Transverse colon (tissue), 4 donors: Measurements from ENCODE around the gene OR51I1. TPM values are rescaled to one million over a fixed set of nuclear protein-coding genes. Genes with fewer than 3 reads are reported as not detected.

Experiments used
- DNase-seq: peaks from one replicate; pipeline ENCODE4 v3.0.0-alpha.2; 2019
- H3K27ac ChIP-seq, 4 donors: fragments of 200-600 bp; sonication (generic); 2 replicates each; pipeline ENCODE4 v1.5.1; 2016 to 2018; ENCODE audit warnings: inconsistent platforms in 4 of 4
- H3K27me3 ChIP-seq: fragments of 200-600 bp; sonication (generic); 2 replicates; pipeline ENCODE4 v1.5.1; 2017; ENCODE audit warnings: inconsistent platforms
- H3K36me3 ChIP-seq, 4 donors: fragments of 200-600 bp; sonication (generic); 2 replicates each; pipeline ENCODE4 v1.5.1; 2017 to 2019; ENCODE audit warnings: inconsistent platforms in 4 of 4
- H3K4me1 ChIP-seq, 4 donors: fragments of 200-600 bp; sonication (generic); 2 replicates each; pipeline ENCODE4 v1.5.1; 2017 to 2020; ENCODE audit warnings: inconsistent platforms in 4 of 4
- H3K4me3 ChIP-seq, 4 donors: fragments of 200-600 bp; sonication (generic); 1 replicate in 1 of 4; 2 replicates in 3 of 4; pipeline versions ENCODE4 v1.5.1 to v1.6.1; 2017 to 2019; ENCODE audit warnings: inconsistent platforms in 4 of 4
- H3K9me3 ChIP-seq, 2 donors: fragments of 200-600 bp; sonication (generic); 2 replicates each; pipeline ENCODE4 v1.5.1; 2017 to 2019; ENCODE audit warnings: inconsistent platforms in 2 of 2
- CTCF ChIP-seq, 5 experiments: fragments of 200-600 bp in 3 of 5; fragments of 450-650 bp in 2 of 5; sonication (generic) in 3 of 5; IDR thresholded peaks; 1 replicate in 2 of 5; 2 replicates in 3 of 5; pipeline ENCODE4 v1.5.1; 2016 to 2017; ENCODE audit warnings: antibody characterized with exemption in 5 of 5, inconsistent platforms in 3 of 5, mild to moderate bottlenecking in 2 of 5, moderate library complexity in 1 of 5
- EP300 ChIP-seq: sonication (generic); formaldehyde crosslinking; IDR thresholded peaks from one replicate; pipeline ENCODE4 v1.6.1; 2017; ENCODE audit warnings: antibody characterized with exemption, low read depth
- POLR2A ChIP-seq: fragments of 450-650 bp; IDR thresholded peaks from one replicate; pipeline ENCODE4 v1.6.1; 2016; ENCODE audit warnings: antibody characterized with exemption, mild to moderate bottlenecking, moderate library complexity
- POLR2AphosphoS5 ChIP-seq, 3 donors: sonication (generic); formaldehyde crosslinking; IDR thresholded peaks; one replicate each; pipeline ENCODE4 v1.6.1; 2016; ENCODE audit warnings: antibody characterized with exemption in 3 of 3
- in situ Hi-C, 4 donors: fragments of 200-750 bp; cut with MboI; loops; one replicate each; pipeline versions ENCODE4 v1.15.0 to v1.15.1; 2017; ENCODE audit warnings: low sequenced_read_pairs in 3 of 4, low pct_ligation_motif_present in 1 of 4, low pct_unique_long_range_greater_than_20kb in 1 of 4
- intact Hi-C: fragments of 100-400 bp; cut with DNase I; formaldehyde crosslinking; loops from one replicate; pipeline ENCODE4 v1.15.1; 2023; ENCODE audit warnings: low total_unique reads
- total RNA-seq, 4 donors: library from RNA; depleted of rRNA; stranded (reverse); fragments of >200 nt; gene quantifications; one replicate each; pipeline ENCODE4 v1.1.0, GENCODE V29; 2016

OR51I1 gene
- total RNA-seq, 4 donors from 2014 or later: not detected

- H3K27me3 ChIP-seq: no peaks in the 10 kb centered on the region
- H3K27ac ChIP-seq: no peak overlapping the region
- DNase-seq: no peak
- no peak overlapping the region for H3K4me3 ChIP-seq
- intact Hi-C loops (no loop called here), in situ Hi-C loops (no loop called here)
- no peak for TF ChIP-seq CTCF (IDR thresholded peaks at IDR 0.05)
- no peak for TF ChIP-seq POLR2A
- no peak for TF ChIP-seq POLR2AphosphoS5 (IDR thresholded peaks at IDR 0.05)
- no peak for TF ChIP-seq EP300
- H3K9me3 ChIP-seq: no peaks in the 10 kb centered on the region
- no peaks in the 10 kb centered on the region for H3K36me3 ChIP-seq
- H3K4me1 ChIP-seq: no peaks in the 10 kb centered on the region
These were observed 36.1 kb downstream of the OR51I1 start for GRCh38 chr11:5405173-5405572.

GRCh38 chr11:5398936-5399335 is 42.4 kb downstream of the OR51I1 start:
- intact Hi-C loops: no loop called here
- H3K36me3 ChIP-seq: no peaks in the 10 kb centered on the region
- H3K4me1 ChIP-seq: no peaks in the 10 kb centered on the region
- TF ChIP-seq POLR2A (no peak), CTCF (IDR thresholded peaks at IDR 0.05) (no peak), POLR2AphosphoS5 (IDR thresholded peaks at IDR 0.05) (no peak), EP300 (no peak)
- in situ Hi-C loops: no loop called here
- DNase-seq: no peak
- H3K27me3 ChIP-seq: no peaks in the 10 kb centered on the region
- no peaks in the 10 kb centered on the region for H3K9me3 ChIP-seq
- no peak overlapping the region for H3K4me3 ChIP-seq
- no peak overlapping the region for H3K27ac ChIP-seq

GRCh38 chr11:5394091-5394490 is 47.2 kb downstream of the OR51I1 start:
- TF ChIP-seq POLR2A (no peak), CTCF (IDR thresholded peaks at IDR 0.05) (no peak), POLR2AphosphoS5 (IDR thresholded peaks at IDR 0.05) (no peak), EP300 (no peak)
- no peak for DNase-seq
- Histone ChIP-seq H3K27me3 (no peaks in the 10 kb centered on the region), H3K36me3 (no peaks in the 10 kb centered on the region), H3K27ac (no peak overlapping the region), H3K9me3 (no peaks in the 10 kb centered on the region), H3K4me3 (no peak overlapping the region), H3K4me1 (no peaks in the 10 kb centered on the region)
- intact Hi-C loops (no loop called here), in situ Hi-C loops (no loop called here)

Other genes starting within 250 kb of the OR51I1 start
- not detected for gene OR51V1, start 240.8 kb downstream of the OR51I1 start, total RNA-seq
- 1 to 10 TPM in 2 of 4 donors, not detected in 2; 1.1 to 2.0 TPM for gene HBB, start 214.4 kb downstream of the OR51I1 start, total RNA-seq
- not detected for gene HBD, start 207.0 kb downstream of the OR51I1 start, total RNA-seq
- gene HBG1, start 191.7 kb downstream of the OR51I1 start, total RNA-seq: not detected
- gene HBG2, start 186.7 kb downstream of the OR51I1 start, total RNA-seq: not detected
- not detected for gene HBE1, start 171.6 kb downstream of the OR51I1 start, total RNA-seq
- not detected for gene OR51B4, start 139.6 kb downstream of the OR51I1 start, total RNA-seq
- not detected for gene OR51B2, start 117.2 kb downstream of the OR51I1 start, total RNA-seq
- gene OR51B5, start 98.0 kb downstream of the OR51I1 start, total RNA-seq: not detected
- not detected for gene OR51B6, start 90.0 kb downstream of the OR51I1 start, total RNA-seq
- not detected for gene OR51M1, start 57.7 kb downstream of the OR51I1 start, total RNA-seq
- gene OR51Q1, start 19.4 kb downstream of the OR51I1 start, total RNA-seq: not detected
- gene OR51I2, start 7.8 kb upstream of the OR51I1 start, total RNA-seq: not detected
- gene OR52D1, start 47.2 kb upstream of the OR51I1 start, total RNA-seq: not detected
- under 1 TPM in 2 of 4 donors, not detected in 2; 0.64 to 0.75 TPM for gene UBQLN3, start 68.4 kb upstream of the OR51I1 start, total RNA-seq
- 1 to 10 TPM in 1 of 4 donors, under 1 TPM in 2, not detected in 1; 0.41 to 1.8 (median 0.48) TPM for gene UBQLNL, start 75.2 kb upstream of the OR51I1 start, total RNA-seq
- gene OR52H1, start 107.0 kb upstream of the OR51I1 start, total RNA-seq: under 1 TPM in 1 of 4 donors, not detected in 3; 0.79 TPM
- not detected for gene OR52B6, start 139.4 kb upstream of the OR51I1 start, total RNA-seq
- 1 to 10 TPM in 1 of 4 donors, under 1 TPM in 1, not detected in 2; 0.79 to 1.4 TPM for gene TRIM6, start 155.1 kb upstream of the OR51I1 start, total RNA-seq
- 1 to 10 TPM; 1.5 to 9.8 (median 7.1) TPM for gene TRIM34, start 183.5 kb upstream of the OR51I1 start, total RNA-seq
- 10 to 100 TPM; 10.5 to 23.6 (median 16.3) TPM for gene TRIM5, start 243.6 kb upstream of the OR51I1 start, total RNA-seq
- gene TRIM22, start 248.3 kb upstream of the OR51I1 start, total RNA-seq: 10 to 100 TPM in 3 of 4 donors, 1 to 10 TPM in 1; 3.2 to 35.2 (median 21.4) TPM